Measurements from ENCODE around the gene STK32C. TPM values are rescaled to one million over a fixed set of nuclear protein-coding genes. Genes with fewer than 3 reads are reported as not detected.
"Not testable (repeated sequence)": the region's sequence is repeated elsewhere in the genome, so short reads cannot be mapped to it uniquely, and the experiment has no call there.

Gene STK32C
- total and polyA plus RNA-seq, 2 donors (not counting 1 experiment from before 2014, with no cell fraction given), result 9.9 to 16.8 TPM

- WGBS (ENCODE audit: insufficient coverage), result 89% methylated on average over 21 of the region's 21 CpGs
- H3K4me3 ChIP-seq (ENCODE audit: control extremely low read depth in 1 of 5, extremely low read depth in 1 of 5, insufficient read depth in 1 of 5, low read depth in 2 of 5, low read length in 4 of 5), result no peak overlapping the region
- TF ChIP-seq EZH2 (IDR thresholded peaks at IDR 0.05; ENCODE audit: borderline replicate concordance, insufficient read depth, low read depth, low read length, poor library complexity, severe bottlenecking) (no peak), CTCF (IDR thresholded peaks at IDR 0.05) (no peak)
- Mint-ChIP-seq H3K27me3 (no peaks in the 10 kb centered on the region), H3K9me3 (ENCODE audit: insufficient read depth) (no peaks in the 10 kb centered on the region), H3K4me1 (peaks cover 5% of the 10 kb centered on the region), H3K27ac (no peak overlapping the region), H3K4me3 (no peak overlapping the region)
- ChIA-PET CTCF (interaction anchor here (0.6 to 3.8 kb wide), 2 partner anchors 9 to 130 kb away, joined by 3 to 21 read pairs; no protein-coding TSS in a partner anchor), POLR2A (no interaction called here)
- peaks cover 0 to 15% (median 0%) of the 10 kb centered on the region in 3 donors for H3K9me3 ChIP-seq (ENCODE audit: control extremely low read depth in 1 of 3, control insufficient read depth in 2 of 3, insufficient read depth in 1 of 3, low read length in 2 of 3)
- no peak overlapping the region for H3K9ac ChIP-seq (ENCODE audit: low read length)
- no peak for ATAC-seq (ENCODE audit: low read depth)
- H3K36me3 ChIP-seq (replicated peaks in 1 of 2; ENCODE audit: control extremely low read depth in 1 of 2, control insufficient read depth in 1 of 2, extremely low read depth in 1 of 2, insufficient read depth in 2 of 2, low read length in 1 of 2), result no peaks in the 10 kb centered on the region
- H3K27ac ChIP-seq (ENCODE audit: low read length in 2 of 2), result no peak overlapping the region
- no peaks in the 10 kb centered on the region for H3K27me3 ChIP-seq (replicated peaks in 1 of 4; ENCODE audit: control extremely low read depth in 1 of 4, control insufficient read depth in 3 of 4, insufficient read depth in 4 of 4, low read length in 3 of 4)
- no peaks in the 10 kb centered on the region for H4K20me1 ChIP-seq (ENCODE audit: control insufficient read depth, insufficient read depth, low read length, poor library complexity, severe bottlenecking)
- no peak overlapping the region for H3K4me2 ChIP-seq (replicated peaks; ENCODE audit: low read depth, low read length, poor library complexity, severe bottlenecking)
- intact Hi-C loops (cut with micrococcal nuclease), result loop anchor here (1.0 kb wide), 1 partner anchor 415 kb away; no protein-coding TSS in a partner anchor
- peaks cover 0 to 9% of the 10 kb centered on the region in 2 donors for H3K4me1 ChIP-seq (ENCODE audit: control insufficient read depth in 2 of 2, insufficient read depth in 2 of 2, low read length in 2 of 2)
- DNase-seq, result no peak
- H2AFZ ChIP-seq (ENCODE audit: insufficient read depth, low read depth, low read length, poor library complexity, severe bottlenecking), result no peak overlapping the region
- no peaks in the 10 kb centered on the region for H3K79me2 ChIP-seq (ENCODE audit: control insufficient read depth, insufficient read depth, low read length)
Observed at GRCh38 chr10:132222726-132223125, 85.0 kb downstream of the STK32C start.

- H3K9ac ChIP-seq (ENCODE audit: low read length); ATAC-seq (ENCODE audit: low read depth); H3K4me3 Mint-ChIP-seq; DNase-seq; H3K27ac Mint-ChIP-seq; POLR2A ChIA-PET; intact Hi-C loops (cut with micrococcal nuclease); H3K4me3 ChIP-seq (ENCODE audit: control extremely low read depth in 1 of 5, extremely low read depth in 1 of 5, insufficient read depth in 1 of 5, low read depth in 2 of 5, low read length in 4 of 5); H3K4me1 Mint-ChIP-seq; H3K79me2 ChIP-seq (ENCODE audit: control insufficient read depth, insufficient read depth, low read length); CTCF ChIA-PET; H3K9me3 Mint-ChIP-seq (ENCODE audit: insufficient read depth); H3K27me3 Mint-ChIP-seq; H4K20me1 ChIP-seq (ENCODE audit: control insufficient read depth, insufficient read depth, low read length, poor library complexity, severe bottlenecking); H3K36me3 ChIP-seq (replicated peaks in 1 of 2; ENCODE audit: control extremely low read depth in 1 of 2, control insufficient read depth in 1 of 2, extremely low read depth in 1 of 2, insufficient read depth in 2 of 2, low read length in 1 of 2); H3K4me2 ChIP-seq (replicated peaks; ENCODE audit: low read depth, low read length, poor library complexity, severe bottlenecking); H3K27me3 ChIP-seq (replicated peaks in 1 of 4; ENCODE audit: control extremely low read depth in 1 of 4, control insufficient read depth in 3 of 4, insufficient read depth in 4 of 4, low read length in 3 of 4); H2AFZ ChIP-seq (ENCODE audit: insufficient read depth, low read depth, low read length, poor library complexity, severe bottlenecking); H3K27ac ChIP-seq (ENCODE audit: low read length in 2 of 2); H3K4me1 ChIP-seq (ENCODE audit: control insufficient read depth in 2 of 2, insufficient read depth in 2 of 2, low read length in 2 of 2): not testable (repeated sequence)
- peaks cover 0 to 33% (median 10%) of the 10 kb centered on the region in 3 donors for H3K9me3 ChIP-seq (ENCODE audit: control extremely low read depth in 1 of 3, control insufficient read depth in 2 of 3, insufficient read depth in 1 of 3, low read length in 2 of 3)
- WGBS (ENCODE audit: insufficient coverage), result 91% methylated on average over 16 of the region's 18 CpGs
Observed at GRCh38 chr10:132220996-132221395, 86.8 kb downstream of the STK32C start.

Measured in B cell (primary cell).